GM21825 (cell line): ENCODE results near the gene IDH3B.

Experiments
- ATAC-seq: cut with Tn5 transposase; IDR thresholded peaks from one replicate; pipeline ENCODE4 v1.9.1; 2021; ENCODE audit warnings: mild to moderate bottlenecking, moderate library complexity; ENCODE audit not compliant: unreplicated experiment

Gene IDH3B

GRCh38 chr20:2658414-2659354 lies 5.3 kb downstream of the IDH3B start:
- no peak for ATAC-seq

DNA sequence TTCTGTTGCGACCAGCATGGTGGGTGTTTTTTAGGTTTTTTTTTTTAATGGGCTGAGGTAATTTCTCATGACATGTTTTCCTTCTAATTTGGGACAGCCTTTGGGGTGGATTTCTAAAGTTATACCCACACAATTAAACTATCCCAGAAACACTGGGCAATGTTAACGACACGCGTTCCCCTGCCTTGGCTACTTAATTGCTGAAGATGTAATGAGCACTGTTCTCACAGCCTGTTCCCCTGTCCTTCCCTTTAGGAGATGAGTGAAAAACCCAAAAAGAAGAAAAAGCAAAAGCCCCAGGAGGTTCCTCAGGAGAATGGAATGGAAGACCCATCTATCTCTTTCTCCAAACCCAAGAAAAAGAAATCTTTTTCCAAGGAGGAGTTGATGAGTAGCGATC lies 6.3 kb downstream of the IDH3B start:
- ATAC-seq, result no peak

DNA sequence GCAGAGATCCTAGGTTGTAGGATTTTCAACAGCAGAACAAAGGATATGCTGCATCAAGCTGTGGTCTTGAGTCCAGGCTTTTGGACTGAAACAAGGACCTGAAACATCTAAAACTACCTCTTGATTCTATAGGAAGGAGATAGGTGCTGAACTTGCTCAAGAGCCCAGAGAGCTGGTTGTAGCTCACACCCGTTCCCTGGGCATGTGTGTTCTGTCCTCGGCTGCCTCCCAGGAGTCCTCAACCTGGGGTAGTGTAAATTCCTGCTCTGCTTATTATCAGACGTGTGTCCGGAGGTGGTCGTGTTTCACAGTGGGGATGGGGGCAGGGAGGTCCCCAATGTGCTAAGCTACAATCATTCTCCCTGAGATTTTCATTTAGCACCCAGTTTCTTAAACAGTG lies 6.8 kb downstream of the IDH3B start:
- no peak for ATAC-seq

DNA sequence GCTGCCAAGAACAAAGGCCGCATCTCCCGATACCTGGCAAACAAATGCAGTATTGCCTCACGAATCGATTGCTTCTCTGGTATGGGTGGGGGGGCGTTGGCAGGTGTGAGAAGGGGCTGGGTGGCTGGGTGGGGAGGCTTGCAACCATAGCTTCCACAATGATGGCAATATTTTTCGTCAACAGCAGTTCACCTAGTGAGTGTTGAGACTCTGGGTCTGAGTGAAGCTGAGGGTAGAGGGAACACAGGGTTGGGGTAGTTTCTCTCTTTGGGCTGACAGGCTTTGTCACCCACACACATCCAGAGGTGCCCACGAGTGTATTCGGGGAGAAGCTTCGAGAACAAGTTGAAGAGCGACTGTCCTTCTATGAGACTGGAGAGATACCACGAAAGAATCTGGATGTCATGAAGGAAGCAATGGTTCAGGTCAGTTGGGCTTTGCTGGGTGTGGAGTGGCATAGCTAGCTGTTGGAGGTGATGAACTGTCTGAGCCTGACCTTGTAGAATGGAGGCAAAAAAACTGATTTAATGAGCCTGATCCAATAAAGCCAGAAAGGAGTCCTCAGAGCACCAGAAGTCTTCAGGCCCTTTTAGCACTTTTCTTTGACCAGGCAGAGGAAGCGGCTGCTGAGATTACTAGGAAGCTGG lies 7.4 kb downstream of the IDH3B start:
- no peak for ATAC-seq

GRCh38 chr20:2655331-2656116 lies 8.5 kb downstream of the IDH3B start:
- ATAC-seq, result no peak

DNA sequence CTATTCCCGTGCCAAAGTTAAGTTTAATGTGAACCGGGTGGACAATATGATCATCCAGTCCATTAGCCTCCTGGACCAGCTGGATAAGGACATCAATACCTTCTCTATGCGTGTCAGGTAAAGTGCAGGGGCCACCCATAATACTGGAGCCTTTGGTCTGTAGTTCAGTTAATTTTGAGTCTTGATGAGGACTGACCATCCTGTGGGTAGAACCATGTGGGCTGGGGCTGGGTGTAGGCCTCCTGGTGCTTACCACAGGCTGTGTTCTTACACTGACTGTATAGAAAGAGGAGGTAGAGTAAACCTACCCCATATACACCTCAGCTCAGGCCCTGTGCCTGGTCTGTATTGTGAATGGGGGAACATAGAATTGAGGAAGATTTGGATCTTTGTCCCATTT lies 9.2 kb downstream of the IDH3B start:
- ATAC-seq, result no peak

GRCh38 chr20:2654384-2654822 lies 9.6 kb downstream of the IDH3B start:
- ATAC-seq, result no peak

DNA sequence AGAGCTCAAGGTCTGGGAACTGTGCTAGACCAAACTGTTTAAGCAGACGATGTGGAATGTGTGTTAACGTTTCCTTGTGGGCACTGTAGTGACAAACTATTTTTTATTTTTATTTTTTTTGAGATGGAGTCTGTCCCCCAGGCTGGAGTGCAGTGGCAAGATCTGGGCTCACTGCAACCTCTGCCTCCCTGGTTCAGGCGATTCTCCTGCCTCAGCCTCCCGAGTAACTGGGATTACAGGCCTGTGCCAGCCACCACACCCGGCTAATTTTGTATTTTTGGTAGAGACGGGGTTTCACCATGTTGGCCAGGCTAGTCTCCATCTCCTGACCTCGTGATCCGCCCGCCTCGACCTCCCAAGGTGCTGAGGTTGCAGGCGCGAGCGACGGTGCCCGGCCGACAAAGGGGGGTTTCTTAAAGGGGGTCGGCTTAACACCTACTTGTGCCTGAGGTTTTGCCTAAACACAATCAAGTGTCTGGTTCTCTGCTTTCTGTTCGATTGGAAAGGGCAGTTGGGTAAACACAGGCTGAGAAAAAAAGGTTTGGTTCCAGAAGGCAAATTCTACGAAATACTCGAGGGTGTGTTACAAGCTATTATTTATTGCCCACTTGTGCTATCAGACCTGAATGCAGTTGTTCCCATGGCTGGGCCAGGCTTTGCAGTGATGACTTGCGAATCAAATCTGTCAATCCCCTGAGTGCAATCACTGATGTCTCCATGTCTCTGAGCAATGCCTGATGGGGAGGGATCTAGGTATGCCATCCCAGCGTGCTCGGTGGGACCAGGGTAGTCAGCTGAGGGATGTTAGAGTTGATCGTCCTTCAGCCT lies 10.2 kb downstream of the IDH3B start:
- no peak for ATAC-seq

DNA sequence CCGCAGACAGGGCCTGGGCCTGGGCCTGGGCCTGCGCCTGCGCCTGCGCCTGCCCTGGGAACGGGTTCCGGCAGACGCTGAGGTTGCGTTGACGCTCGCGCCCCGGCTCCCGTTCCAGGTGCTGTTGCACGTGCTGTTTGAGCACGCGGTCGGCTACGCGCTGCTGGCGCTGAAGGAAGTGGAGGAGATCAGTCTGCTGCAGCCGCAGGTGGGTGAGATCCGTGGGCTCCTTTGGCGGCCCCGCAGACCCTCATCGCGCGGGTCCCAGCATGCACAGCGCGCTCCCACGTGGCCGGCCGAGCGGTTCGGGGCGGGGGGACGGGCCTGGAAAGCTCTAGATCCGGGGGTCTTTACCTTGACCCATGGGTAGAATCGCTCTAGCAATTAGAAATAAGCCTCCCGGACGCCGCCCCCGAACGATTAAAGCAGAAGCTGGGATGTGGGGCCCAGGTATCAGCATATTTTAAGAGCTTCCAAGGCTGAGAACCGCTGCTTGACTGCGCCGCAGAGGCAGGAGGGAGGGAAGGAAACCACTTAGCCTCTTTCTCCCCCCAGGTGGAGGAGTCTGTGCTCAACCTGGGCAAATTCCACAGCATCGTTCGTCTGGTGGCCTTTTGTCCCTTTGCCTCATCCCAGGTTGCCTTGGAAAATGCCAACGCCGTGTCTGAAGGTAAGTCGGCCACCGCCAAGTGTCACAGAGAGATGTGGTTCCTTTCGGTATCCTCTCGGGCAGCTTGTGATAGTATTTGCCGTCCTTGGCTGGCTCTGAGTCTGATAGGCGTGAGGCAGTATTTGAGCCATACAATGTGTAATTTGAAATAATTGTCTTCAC lies 11.1 kb downstream of the IDH3B start:
- peak; percentile 41 for ATAC-seq

- ATAC-seq, result peak; percentile 77
These were observed 12.0 kb downstream of the IDH3B start, which contains the start of gene NOP56 for GRCh38 chr20:2651772-2652723. TSS of gene NOP56 (plus strand) at chr20:2652632. CDS start at chr20:2652661, 29 bp downstream.

DNA sequence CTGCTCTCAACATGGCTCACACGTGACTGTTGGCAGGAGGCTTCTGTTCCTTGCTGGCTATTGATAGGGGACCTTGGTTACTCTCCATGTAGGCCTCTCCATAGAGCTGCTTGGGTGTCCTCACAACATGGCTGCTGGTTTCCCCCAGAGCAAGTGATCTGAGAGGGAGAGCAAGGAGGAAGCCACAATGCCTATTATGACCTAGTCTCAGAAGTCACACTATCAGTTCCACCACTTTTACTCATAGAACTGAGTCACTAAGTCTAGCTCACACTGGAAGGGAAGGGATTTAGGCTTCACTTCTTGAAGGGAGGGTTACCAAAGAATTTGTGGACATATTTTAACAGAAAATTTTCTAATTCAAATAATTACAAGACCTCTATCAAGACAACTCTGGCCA lies 20.3 kb downstream of the IDH3B start:
- ATAC-seq, result no peak

- no peak for ATAC-seq
These were observed 23.1 kb downstream of the IDH3B start for GRCh38 chr20:2640899-2641298.

DNA sequence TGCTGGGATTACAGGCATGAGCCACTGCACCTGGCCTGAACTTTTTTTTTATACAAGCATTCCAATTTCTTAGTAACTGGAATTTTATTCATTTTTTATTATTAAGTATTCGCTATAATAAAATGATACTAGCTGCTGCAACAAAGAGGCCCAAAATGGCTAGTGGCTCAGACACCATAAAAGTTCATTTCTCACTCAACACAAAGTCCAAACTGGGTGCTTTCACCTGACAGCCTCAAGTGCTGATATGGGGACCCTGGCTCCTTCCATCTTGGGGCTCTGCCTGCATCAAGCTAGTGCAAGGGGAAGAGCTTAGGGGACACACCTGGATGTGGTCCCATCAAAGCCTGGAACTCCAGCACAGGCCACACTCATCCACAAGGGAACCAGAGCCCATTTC lies 23.8 kb downstream of the IDH3B start:
- ATAC-seq, result no peak

DNA sequence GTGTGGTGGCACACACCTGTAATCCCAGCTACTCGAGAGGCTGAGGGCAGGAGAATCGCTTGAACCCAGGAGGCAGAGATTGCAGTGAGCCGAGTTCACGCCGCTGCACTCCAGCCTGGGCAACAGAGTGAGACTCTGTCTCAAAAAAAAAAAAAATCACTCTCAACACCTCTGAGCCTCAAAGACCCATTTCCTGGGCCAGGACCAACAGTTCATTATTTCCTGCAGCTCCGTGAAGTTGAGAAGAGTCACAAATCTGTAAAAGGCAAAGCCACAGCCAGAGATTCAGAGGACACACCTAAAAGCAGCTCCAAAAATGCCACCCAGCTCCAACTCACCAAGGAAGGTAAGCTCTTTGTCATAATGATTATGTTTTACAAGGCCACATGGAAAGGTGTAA lies 26.8 kb downstream of the IDH3B start:
- ATAC-seq, result no peak

DNA sequence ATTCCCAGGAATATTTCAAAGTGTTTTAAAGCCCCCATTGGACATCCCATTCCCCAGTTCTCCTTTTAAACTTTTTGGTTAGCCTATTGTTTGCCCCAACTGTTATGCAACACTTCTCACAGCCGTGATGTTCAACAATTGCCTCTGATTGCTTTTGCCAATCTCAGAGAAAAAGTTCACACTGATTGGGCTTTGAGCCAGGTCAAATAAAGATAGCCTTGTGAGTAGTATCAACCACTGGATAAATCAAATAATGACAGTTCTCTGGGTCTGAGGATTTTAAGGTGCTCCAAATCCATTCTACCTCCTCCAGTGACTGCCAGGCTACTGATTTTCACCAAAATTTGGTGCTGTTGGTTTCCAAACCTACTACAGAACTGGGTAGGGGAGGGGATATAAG lies 30.6 kb downstream of the IDH3B start:
- ATAC-seq, result no peak

DNA sequence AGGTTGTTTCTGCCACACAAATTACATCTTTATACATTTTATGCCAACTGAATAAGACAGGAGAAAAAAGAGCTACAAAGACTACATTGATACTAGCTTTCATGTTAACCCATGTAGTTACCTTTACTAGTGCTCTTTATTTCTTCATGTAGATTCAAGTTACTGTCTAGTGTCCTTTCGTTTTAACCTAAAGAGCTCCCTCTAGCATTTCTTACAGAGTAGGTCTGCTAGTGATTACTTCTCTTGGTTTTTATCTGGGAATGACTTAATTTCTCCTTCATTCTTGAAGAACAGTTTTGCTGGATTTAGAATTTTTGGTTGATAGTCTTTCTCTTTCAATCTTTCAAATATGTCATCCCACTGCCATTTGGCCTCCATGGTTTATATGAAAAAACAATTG lies 32.8 kb downstream of the IDH3B start:
- ATAC-seq, result no peak

DNA sequence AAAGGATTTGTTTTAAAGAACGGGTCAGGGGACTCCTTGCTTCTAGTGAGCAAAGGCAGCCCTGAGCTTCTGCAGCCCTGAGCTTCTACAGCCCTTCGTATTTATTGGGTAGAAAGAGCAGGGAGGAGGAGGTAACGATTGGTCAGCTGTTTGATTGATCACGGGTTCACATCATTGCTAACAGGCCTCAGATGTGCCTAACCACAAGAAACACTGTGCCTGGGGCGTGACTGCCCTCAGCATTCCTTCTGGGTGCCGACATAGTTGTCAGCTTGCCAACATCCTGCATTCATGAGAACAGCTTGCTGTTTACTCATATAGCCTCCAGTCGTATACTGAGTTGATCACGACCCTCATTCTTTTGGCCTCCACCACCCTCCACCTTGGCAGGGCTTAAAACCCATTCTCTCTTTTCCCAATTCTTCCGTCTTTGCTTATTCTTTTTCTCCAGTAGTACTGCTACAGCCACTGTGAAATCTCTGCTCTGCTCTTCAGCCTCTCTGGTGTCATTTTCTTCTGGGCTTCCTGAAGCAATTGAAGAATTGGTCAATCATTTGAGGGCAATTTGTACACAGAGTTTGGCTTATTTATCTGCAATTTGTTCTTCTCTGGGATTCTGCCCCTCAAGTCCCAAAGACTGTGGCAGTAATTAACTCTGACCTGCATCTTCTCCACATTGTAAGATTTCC lies 37.0 kb downstream of the IDH3B start:
- ATAC-seq, result no peak

DNA sequence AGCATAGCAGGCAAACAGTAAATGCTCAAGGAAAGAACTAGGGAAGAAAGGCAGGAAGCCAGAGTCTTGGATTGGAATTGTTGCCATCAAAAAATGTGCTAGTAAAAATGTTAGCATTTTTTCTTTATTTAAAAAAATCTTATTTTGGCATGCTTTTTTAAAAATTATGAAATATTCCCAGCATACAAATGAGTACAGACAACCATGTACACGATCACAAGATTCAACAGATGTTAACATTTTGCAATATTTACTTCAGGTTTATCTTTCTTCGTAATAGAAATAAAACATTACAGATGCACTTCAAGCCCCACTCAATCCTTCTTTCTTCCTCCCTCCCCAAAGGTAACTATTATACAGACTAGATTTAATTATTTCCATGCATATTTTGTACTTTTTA lies 39.0 kb downstream of the IDH3B start:
- ATAC-seq, result no peak
